ENCODE results near the gene OXLD1.

DNA sequence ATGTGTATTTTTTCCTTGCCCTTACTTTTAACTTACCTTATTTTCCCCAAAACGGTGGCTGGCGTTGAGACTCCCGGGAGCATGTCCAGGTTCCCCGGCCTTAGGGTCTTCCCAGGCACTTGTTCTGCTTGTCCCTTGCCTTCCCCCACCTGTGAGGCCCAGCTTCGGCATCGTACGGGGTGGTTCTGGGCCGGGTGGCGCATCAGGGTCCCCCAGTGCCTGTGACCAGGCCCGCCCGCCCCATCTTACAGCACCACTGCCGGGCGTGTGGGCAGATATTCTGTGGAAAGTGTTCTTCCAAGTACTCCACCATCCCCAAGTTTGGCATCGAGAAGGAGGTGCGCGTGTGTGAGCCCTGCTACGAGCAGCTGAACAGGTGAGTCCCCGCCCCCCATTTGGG is 24.8 kb upstream of the OXLD1 start:
- TF ChIP-seq, protein P1, sequence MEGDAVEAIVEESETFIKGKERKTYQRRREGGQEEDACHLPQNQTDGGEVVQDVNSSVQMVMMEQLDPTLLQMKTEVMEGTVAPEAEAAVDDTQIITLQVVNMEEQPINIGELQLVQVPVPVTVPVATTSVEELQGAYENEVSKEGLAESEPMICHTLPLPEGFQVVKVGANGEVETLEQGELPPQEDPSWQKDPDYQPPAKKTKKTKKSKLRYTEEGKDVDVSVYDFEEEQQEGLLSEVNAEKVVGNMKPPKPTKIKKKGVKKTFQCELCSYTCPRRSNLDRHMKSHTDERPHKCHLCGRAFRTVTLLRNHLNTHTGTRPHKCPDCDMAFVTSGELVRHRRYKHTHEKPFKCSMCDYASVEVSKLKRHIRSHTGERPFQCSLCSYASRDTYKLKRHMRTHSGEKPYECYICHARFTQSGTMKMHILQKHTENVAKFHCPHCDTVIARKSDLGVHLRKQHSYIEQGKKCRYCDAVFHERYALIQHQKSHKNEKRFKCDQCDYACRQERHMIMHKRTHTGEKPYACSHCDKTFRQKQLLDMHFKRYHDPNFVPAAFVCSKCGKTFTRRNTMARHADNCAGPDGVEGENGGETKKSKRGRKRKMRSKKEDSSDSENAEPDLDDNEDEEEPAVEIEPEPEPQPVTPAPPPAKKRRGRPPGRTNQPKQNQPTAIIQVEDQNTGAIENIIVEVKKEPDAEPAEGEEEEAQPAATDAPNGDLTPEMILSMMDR (IDR thresholded peaks at IDR 0.05), result no peak
- no peak for TF ChIP-seq POLR2A (IDR thresholded peaks at IDR 0.05)
- TF ChIP-seq POLR2AphosphoS5 (IDR thresholded peaks at IDR 0.05; ENCODE audit: insufficient read depth in 1 of 2, low read depth in 1 of 2), result no peak
